Skeletal muscle cell (primary cell): ENCODE data around the gene UBE2E2.

Experiments
- DNase-seq: peaks from one replicate; pipeline ENCODE4 v3.0.0-alpha.2; 2010; ENCODE audit warnings: low read depth
- H3K4me3 ChIP-seq: 2 replicates; pipeline ENCODE4 v1.5.1; 2011; ENCODE audit warnings: low read depth, mild to moderate bottlenecking, control low read depth, low read length, moderate library complexity

Gene UBE2E2

GRCh38 chr3:23263796-23264195 lies 60.7 kb downstream of the UBE2E2 start:
- no peak overlapping the region for H3K4me3 ChIP-seq
- DNase-seq, result no peak

GRCh38 chr3:23264413-23264812 lies 61.3 kb downstream of the UBE2E2 start:
- DNase-seq, result peak; percentile 33
- H3K4me3 ChIP-seq, result no peak overlapping the region

GRCh38 chr3:23270423-23270822 lies 67.3 kb downstream of the UBE2E2 start:
- DNase-seq, result no peak
- no peak overlapping the region for H3K4me3 ChIP-seq

GRCh38 chr3:23271876-23272741 lies 69.0 kb downstream of the UBE2E2 start:
- DNase-seq, result no peak
- no peak overlapping the region for H3K4me3 ChIP-seq

GRCh38 chr3:23272820-23273219 lies 69.7 kb downstream of the UBE2E2 start:
- H3K4me3 ChIP-seq, result no peak overlapping the region
- no peak for DNase-seq

GRCh38 chr3:23275061-23275460 lies 71.9 kb downstream of the UBE2E2 start:
- no peak overlapping the region for H3K4me3 ChIP-seq
- DNase-seq, result no peak

GRCh38 chr3:23275814-23276213 lies 72.7 kb downstream of the UBE2E2 start:
- H3K4me3 ChIP-seq, result no peak overlapping the region
- no peak for DNase-seq

- no peak overlapping the region for H3K4me3 ChIP-seq
- DNase-seq, result no peak
Observed at GRCh38 chr3:23276913-23277658, 74.0 kb downstream of the UBE2E2 start.

- no peak overlapping the region for H3K4me3 ChIP-seq
- DNase-seq, result no peak
Observed at GRCh38 chr3:23277688-23278087, 74.6 kb downstream of the UBE2E2 start.

GRCh38 chr3:23283625-23284024 lies 80.5 kb downstream of the UBE2E2 start:
- H3K4me3 ChIP-seq, result no peak overlapping the region
- no peak for DNase-seq

- no peak for DNase-seq
- no peak overlapping the region for H3K4me3 ChIP-seq
Observed at GRCh38 chr3:23288286-23288685, 85.2 kb downstream of the UBE2E2 start.

GRCh38 chr3:23288715-23289114 lies 85.6 kb downstream of the UBE2E2 start:
- no peak for DNase-seq
- no peak overlapping the region for H3K4me3 ChIP-seq

GRCh38 chr3:23292432-23292831 lies 89.3 kb downstream of the UBE2E2 start:
- H3K4me3 ChIP-seq, result no peak overlapping the region
- DNase-seq, result no peak

GRCh38 chr3:23294770-23295387 lies 91.8 kb downstream of the UBE2E2 start:
- DNase-seq, result no peak

GRCh38 chr3:23301819-23302218 lies 98.7 kb downstream of the UBE2E2 start:
- H3K4me3 ChIP-seq, result no peak overlapping the region
- DNase-seq, result no peak

More at GRCh38 chr3:23294770-23295387, 91.8 kb downstream of the UBE2E2 start:
- H3K4me3 ChIP-seq, result no peak overlapping the region

GRCh38 chr3:23302271-23302670 lies 99.1 kb downstream of the UBE2E2 start:
- no peak for DNase-seq
- no peak overlapping the region for H3K4me3 ChIP-seq

- H3K4me3 ChIP-seq, result no peak overlapping the region
- no peak for DNase-seq
Observed at GRCh38 chr3:23303601-23304217, 100.6 kb downstream of the UBE2E2 start.

GRCh38 chr3:23304424-23304823 lies 101.3 kb downstream of the UBE2E2 start:
- DNase-seq, result no peak
- no peak overlapping the region for H3K4me3 ChIP-seq

- DNase-seq, result no peak
- no peak overlapping the region for H3K4me3 ChIP-seq
Observed at GRCh38 chr3:23308986-23309625, 106.0 kb downstream of the UBE2E2 start.
